ENCODE measurements around the gene SEC61A1.

The SEC61A1 gene

DNA sequence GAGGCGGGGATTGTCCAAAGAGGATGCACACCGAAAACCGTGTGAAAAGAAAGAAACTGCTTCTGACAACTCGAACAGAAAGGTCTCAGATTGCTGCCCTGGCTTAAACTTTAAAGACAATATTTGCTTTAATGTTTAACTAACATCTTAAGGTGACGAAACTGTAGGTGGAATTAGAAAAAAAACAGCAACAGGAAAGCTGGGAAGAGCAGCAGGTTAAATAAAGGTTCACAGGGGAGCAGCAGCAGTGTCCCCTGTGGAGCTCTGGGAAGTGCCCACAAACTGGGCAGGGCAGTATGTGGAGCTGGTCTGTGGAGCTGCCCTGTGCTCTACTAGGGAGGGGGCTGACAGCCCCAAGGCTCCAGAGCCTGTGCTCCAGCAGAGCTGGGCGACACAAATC, 46.0 kb downstream of the SEC61A1 start:
- DNase-seq = no peak
- intact Hi-C loops (cut with DNase I) = loop anchor here (5.0 kb wide), 1 partner anchor 509 kb away; no protein-coding TSS in a partner anchor

DNA sequence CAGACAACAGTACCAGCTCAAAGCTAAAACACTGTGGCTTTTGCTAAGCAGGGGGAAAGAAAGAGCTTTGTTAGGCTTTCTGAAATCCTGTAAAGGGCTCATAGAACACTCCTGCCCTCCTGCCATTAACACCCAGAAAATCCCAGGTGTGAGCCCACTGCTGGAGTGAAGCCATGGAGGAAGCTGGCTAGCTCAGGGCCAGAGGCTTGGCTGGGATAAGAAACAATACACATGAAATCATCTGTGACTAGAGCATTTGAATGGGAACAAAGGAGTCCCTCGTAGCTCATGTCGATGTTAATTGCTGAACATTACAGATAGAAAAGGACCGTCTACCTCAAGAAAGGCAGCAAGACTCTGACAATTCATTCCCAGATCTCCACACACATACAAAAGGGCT, 47.9 kb downstream of the SEC61A1 start:
- intact Hi-C loops (cut with DNase I) = no loop called here

DNA sequence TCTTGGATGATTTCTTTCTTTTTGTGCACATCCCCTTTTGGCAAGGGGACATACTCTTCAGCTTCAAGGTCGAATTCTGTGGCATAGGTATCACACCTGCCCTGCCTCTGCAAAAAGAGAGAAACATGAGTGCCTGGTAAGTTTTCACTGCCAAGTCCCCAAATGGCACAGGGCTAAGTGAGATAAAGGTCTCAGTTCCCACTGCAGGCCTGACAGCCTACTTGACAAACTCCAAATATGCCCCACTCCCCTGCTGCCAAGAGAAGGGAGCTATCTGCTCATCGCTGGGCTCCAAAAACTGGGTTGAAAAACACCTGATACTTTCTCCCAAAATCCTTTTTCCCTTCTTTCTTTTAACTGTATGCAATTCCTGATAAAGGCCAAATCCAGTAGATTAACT, 48.4 kb downstream of the SEC61A1 start:
- intact Hi-C loops (cut with DNase I) = no loop called here
- DNase-seq = no peak

More for the DNA sequence above, 47.9 kb downstream of the SEC61A1 start:
- peak in 1 of 10 donors; percentile 34 for DNase-seq

DNA sequence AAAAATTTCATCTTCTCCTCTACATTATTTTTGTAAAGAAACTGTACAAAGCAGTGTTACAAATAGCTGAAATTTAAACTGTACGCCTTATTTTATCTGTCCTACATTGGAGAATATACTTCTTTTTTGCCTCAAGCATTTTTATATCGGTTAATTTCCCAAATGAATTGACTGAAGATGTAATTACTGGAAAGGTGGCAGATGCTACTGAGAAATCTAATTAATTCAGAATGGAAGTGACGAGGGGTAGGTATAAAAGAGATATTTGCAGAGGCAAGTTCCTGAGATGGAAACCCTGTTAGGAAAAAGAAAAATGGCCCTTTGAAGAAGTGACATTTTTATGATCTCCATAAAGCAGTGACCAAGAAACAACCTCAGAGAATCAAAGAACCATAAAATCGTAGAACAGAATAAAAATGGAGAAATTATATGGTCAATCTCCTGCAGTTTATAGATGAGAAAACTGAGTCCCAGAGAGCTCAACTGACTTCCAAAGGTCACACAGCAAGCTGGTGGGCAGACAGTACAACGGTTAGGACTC, 51.0 kb downstream of the SEC61A1 start:
- no peak for DNase-seq
- intact Hi-C loops (cut with DNase I) = no loop called here

DNA sequence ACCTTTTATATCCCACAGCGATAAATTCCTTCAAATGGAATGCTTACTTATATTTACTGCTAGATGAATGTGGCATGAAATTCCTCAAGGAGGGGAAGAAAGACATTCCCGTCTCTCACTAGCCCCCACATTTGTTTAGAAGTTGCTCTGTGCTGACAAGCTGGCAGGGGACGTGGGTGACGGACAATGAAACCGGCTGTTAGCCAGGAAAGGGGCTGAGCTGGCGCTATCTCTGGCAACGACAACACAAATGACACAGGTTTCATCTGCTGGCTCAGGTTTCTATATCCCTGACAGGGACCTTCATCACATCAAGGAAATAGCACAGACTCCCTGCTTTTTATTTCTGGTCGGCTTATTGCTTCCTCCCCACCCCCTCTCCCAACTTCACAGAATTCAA, 55.6 kb downstream of the SEC61A1 start:
- intact Hi-C loops (cut with DNase I) = no loop called here
- DNase-seq = no peak

DNA sequence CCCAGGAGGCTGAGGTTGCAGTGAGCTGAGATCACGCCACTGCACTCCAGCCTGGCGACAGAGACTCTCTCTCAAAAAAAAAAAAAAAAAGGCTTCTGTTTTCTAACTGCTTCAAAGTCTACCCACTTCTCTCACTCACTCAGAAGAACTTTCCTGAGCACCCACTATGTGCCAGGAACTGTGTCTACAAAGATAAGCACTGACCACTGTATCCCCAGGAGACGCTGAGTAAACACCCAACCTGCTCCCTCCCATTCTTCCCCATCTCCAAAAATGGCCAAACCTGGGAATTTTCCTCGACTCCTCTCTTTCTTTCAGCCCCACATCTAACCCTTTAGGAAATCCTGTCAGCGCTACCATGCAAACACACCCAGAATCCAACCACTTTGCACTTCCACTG, 58.9 kb downstream of the SEC61A1 start:
- intact Hi-C loops (cut with DNase I) = no loop called here
- DNase-seq = no peak

DNA sequence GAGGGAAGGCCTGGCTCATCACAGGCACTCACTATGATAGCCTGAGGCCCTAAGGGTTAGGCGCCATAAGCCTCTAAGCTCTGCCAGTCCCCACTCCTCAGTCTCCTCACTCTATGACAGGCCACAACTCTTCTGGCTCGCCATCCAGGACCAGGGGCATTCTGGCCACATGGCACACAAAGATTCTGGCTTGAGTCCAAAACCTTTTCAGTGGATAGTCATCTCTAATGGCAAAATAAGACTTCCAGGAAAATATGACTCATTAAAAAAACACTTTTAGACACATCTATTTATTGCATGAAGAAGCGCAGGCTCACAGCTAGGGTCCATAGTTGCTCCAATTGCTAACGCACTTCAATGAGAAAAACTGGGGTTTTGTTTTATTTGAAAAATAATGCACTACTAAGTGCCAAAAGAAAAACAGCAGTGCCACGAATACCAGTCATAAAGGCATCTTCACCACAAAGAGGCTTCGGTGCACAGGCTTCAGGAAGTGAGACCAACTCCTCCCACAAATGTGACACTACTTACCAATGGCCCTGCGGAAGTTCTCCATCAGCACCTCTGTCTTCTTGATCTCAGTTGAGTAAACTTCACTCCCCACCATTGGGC, 60.2 kb downstream of the SEC61A1 start:
- intact Hi-C loops (cut with DNase I) = no loop called here
- DNase-seq = no peak

DNA sequence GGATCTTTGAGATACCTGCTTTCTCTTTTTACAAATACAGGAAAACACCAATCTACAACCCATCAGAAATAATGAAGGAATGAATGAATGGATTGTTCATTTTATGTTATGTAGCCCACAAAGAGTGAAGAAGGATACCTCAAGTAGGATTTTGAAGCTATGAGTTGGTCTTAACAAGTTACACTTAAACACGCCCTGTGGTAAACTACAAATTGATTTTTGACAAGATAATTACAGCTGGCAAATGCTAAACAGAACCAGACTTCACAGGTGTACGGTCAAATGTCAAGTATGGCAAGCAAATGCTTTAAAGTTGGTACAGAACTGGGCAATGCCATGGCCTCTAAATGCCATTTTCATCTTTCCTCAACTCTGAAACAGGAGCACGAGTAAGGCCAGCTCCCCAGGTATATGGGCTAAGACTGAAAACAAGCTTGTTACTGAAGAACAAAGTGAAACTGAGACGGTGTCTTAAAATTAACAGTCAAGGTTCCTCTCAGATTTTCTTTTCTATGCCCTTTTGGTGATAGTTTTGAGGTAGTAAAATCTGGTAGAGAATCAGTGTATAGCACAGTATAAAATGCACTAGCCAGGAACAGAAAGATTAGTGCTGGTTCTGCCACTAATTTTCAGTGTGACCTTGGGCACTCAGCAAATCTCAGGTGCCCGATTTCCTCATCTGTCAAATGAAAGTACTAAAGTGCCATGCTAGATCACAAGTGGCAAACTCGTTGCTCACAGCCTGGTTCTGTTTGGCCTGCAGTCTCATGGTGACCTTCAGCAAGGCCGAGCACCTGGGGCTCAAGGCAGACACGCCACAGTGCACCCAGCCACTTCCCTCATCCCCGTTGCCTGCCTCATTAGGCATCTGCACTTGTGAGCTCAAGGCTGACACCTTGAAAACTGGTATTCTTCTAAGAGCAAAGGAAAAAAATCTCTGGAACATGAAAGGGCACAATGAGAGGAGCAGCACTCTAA, 61.9 kb downstream of the SEC61A1 start:
- intact Hi-C loops (cut with DNase I) = no loop called here
- DNase-seq = peak in 1 of 10 donors; percentile 63

Measured in posterior cingulate gyrus (tissue), 11 donors.